PC-3 (cell line): ENCODE results near the gene ZNF777.

Experiments
- CTCF ChIP-seq: fragments of 300-600 bp; sonication (generic); conservative IDR thresholded peaks from 2 replicates; pipeline ENCODE4 v1.5.1; 2017; ENCODE audit warnings: antibody characterized with exemption, low read depth, mild to moderate bottlenecking, low read length
- EZH2 ChIP-seq: fragments of 300-600 bp; sonication (generic); IDR thresholded peaks from one replicate; pipeline ENCODE4 v1.6.1; 2017; ENCODE audit warnings: antibody characterized with exemption, mild to moderate bottlenecking, low read length; ENCODE audit not compliant: unreplicated experiment
- EZH2phosphoT487 ChIP-seq: fragments of 300-600 bp; sonication (generic); IDR thresholded peaks from 2 replicates; pipeline ENCODE4 v1.6.1; 2018; ENCODE audit warnings: mild to moderate bottlenecking, antibody characterized with exemption, low read length, borderline replicate concordance

- TF ChIP-seq CTCF (no peak), EZH2 (no peak), EZH2phosphoT487 (no peak)
Measured at GRCh38 chr7:149448961-149449360, 11.9 kb downstream of the ZNF777 start.
